ENCODE results near the gene GPR146.
"Not testable (repeated sequence)": the region's sequence is repeated elsewhere in the genome, so short reads cannot be mapped to it uniquely, and the experiment has no call there.

GPR146 gene

GRCh38 chr7:1025743-1026581 lies 18.4 kb upstream of the GPR146 start:
- no peak for DNase-seq

- DNase-seq, result no peak
Observed at GRCh38 chr7:1026721-1027161, 17.6 kb upstream of the GPR146 start.

GRCh38 chr7:1027242-1028043 lies 16.9 kb upstream of the GPR146 start:
- DNase-seq, result no peak

- peak; percentile 98 for DNase-seq
Observed at GRCh38 chr7:1028044-1028770, 16.1 kb upstream of the GPR146 start.

- DNase-seq, result peak; percentile 95
Observed at GRCh38 chr7:1028775-1029636, 15.3 kb upstream of the GPR146 start.

GRCh38 chr7:1029637-1030443 lies 14.5 kb upstream of the GPR146 start:
- DNase-seq, result no peak

GRCh38 chr7:1030444-1031070 lies 13.8 kb upstream of the GPR146 start:
- no peak for DNase-seq

- DNase-seq, result no peak
Observed at GRCh38 chr7:1031716-1032455, 12.5 kb upstream of the GPR146 start.

GRCh38 chr7:1032536-1033181 lies 11.7 kb upstream of the GPR146 start:
- no peak for DNase-seq

- DNase-seq, result no peak
Observed at GRCh38 chr7:1033546-1034145, 10.7 kb upstream of the GPR146 start.

GRCh38 chr7:1034769-1035168 lies 9.6 kb upstream of the GPR146 start:
- not testable (repeated sequence) for DNase-seq

- not testable (repeated sequence) for DNase-seq
Observed at GRCh38 chr7:1036164-1036928, 8.0 kb upstream of the GPR146 start.

- not testable (repeated sequence) for DNase-seq
Observed at GRCh38 chr7:1040233-1040632, 4.1 kb upstream of the GPR146 start.

GRCh38 chr7:1040790-1041189 lies 3.6 kb upstream of the GPR146 start:
- DNase-seq, result no peak

- DNase-seq, result no peak
Observed at GRCh38 chr7:1041551-1042491, 2.5 kb upstream of the GPR146 start.

GRCh38 chr7:1042492-1042833 lies 1.9 kb upstream of the GPR146 start:
- no peak for DNase-seq

GRCh38 chr7:1043552-1044188 lies 676 bp upstream of the GPR146 start:
- DNase-seq, result no peak
